Tibial nerve (tissue), 3 donors: ENCODE measurements around the gene EIF4H.

ENCODE experiments used
- POLR2A ChIP-seq, 2 donors: fragments of 450-650 bp; IDR thresholded peaks; one replicate each; pipeline ENCODE4 v1.6.1; 2017; ENCODE audit warnings: antibody characterized with exemption in 2 of 2, mild to moderate bottlenecking in 2 of 2, moderate library complexity in 2 of 2
- TF ChIP-seq, protein P1 (sequence below), 5 experiments: fragments of 200-600 bp in 3 of 5; fragments of 450-650 bp in 2 of 5; sonication (generic) in 3 of 5; IDR thresholded peaks; one replicate each; pipeline ENCODE4 v1.5.1; 2016 to 2019; ENCODE audit warnings: antibody characterized with exemption in 5 of 5, mild to moderate bottlenecking in 3 of 5, moderate library complexity in 2 of 5

DNA sequence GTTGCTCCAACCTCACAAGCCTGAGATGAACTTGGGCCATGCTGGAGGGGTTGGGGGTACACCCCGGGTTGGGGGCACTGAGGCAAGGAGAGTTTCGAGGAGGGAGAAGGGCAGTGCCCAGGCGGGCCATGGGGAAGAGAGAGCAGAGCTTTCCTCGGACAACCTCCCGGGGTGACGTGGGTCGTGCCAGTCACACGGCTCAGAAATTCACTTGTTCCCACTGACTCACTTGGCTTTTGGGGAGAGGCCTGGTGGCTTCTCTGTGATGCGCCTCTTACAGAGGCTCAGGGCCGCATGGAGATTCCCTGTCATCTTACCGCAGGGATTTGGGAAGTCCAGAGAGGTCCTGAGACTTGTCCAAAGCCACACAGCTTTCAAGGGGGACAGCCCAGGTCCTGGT lies 38.5 kb downstream of the EIF4H start:
- TF ChIP-seq, protein P1, sequence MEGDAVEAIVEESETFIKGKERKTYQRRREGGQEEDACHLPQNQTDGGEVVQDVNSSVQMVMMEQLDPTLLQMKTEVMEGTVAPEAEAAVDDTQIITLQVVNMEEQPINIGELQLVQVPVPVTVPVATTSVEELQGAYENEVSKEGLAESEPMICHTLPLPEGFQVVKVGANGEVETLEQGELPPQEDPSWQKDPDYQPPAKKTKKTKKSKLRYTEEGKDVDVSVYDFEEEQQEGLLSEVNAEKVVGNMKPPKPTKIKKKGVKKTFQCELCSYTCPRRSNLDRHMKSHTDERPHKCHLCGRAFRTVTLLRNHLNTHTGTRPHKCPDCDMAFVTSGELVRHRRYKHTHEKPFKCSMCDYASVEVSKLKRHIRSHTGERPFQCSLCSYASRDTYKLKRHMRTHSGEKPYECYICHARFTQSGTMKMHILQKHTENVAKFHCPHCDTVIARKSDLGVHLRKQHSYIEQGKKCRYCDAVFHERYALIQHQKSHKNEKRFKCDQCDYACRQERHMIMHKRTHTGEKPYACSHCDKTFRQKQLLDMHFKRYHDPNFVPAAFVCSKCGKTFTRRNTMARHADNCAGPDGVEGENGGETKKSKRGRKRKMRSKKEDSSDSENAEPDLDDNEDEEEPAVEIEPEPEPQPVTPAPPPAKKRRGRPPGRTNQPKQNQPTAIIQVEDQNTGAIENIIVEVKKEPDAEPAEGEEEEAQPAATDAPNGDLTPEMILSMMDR (IDR thresholded peaks at IDR 0.05) = no peak
- no peak for TF ChIP-seq POLR2A (IDR thresholded peaks at IDR 0.05)
